Pons (tissue), 1 donor: ENCODE measurements around the gene CEP126.

ENCODE experiments used
- DNase-seq: peaks from one replicate; pipeline ENCODE4 v3.0.0-alpha.2; 2016; ENCODE audit warnings: low spot score

CEP126 gene, protein sequence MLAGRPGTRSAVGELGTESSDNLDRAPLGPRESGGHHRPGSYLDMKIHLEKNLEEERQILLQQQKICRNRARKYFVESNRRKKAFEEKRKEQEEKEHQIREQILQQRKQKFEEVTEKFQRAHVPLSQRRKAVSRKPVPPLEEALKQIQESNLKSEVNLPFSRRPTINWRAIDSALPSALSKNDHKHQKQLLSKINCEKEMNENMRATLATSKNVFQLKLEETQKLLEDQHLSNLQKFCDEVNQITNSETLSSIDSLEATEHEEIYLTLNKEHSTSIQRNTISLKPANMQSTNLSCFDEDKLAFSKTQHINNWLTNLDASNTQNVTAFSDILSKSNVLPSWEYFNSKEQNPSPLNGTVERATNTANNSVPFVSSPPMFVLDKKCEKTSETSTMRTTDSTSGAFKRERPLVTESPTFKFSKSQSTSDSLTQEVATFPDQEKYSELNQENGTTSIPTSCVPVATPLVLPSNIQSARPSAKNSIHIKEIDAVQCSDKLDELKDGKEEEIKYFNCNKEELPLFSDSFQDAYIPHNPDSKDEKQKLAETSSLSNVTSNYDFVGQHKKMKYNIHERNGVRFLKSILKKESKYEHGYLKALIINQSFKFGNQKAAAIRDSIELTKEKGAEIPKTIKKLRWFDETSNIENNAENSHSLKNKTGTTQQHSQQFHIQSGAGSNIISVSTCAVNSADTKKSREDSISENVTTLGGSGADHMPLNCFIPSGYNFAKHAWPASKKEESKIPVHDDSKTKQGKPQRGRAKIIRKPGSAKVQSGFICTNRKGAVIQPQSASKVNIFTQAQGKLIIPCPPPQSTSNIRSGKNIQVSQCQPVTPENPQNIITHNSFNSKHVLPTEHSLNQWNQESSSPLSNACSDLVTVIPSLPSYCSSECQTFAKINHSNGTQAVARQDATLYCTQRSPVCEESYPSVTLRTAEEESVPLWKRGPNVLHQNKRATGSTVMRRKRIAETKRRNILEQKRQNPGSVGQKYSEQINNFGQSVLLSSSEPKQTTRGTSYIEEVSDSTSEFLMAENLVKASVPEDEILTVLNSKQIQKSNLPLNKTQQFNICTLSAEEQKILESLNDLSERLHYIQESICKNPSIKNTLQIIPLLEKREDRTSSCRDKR

DNA sequence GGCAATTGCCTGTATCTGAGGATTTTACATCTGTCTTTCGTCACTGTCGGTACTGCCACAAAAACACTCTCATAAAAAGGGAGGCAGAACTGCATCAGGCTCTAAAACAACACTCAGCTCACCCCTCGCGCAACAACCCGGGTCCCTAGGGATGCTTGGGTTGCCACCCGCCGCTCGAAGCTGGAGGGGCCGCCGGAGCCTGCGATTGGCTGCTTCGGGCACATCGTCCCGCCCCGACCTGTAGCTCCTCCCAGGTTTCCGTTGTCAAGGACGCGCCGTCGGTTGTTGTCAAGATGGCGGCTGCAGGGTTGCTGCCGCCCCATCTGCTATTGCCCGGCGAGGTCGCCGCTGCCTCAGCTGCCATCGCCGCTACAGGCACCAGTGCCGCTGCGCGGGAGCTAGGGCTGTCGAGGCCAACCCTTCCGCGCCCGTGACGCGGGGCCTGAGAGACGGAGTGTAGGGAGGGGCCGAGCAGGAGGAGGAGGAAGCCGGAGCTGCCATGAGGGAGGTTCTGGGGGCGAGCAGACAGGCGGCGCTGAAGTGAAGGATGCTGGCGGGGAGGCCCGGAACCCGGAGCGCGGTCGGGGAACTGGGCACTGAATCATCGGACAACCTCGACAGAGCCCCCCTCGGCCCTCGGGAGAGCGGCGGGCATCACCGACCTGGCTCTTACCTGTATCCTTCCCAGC, at the start of gene CEP126:
Gene CEP126, plus strand, starts transcription at position 273 of the 689 bp plus-strand sequence. Its CDS starts 275 bp downstream, at position 548.
- peak; percentile 93 for DNase-seq

DNA sequence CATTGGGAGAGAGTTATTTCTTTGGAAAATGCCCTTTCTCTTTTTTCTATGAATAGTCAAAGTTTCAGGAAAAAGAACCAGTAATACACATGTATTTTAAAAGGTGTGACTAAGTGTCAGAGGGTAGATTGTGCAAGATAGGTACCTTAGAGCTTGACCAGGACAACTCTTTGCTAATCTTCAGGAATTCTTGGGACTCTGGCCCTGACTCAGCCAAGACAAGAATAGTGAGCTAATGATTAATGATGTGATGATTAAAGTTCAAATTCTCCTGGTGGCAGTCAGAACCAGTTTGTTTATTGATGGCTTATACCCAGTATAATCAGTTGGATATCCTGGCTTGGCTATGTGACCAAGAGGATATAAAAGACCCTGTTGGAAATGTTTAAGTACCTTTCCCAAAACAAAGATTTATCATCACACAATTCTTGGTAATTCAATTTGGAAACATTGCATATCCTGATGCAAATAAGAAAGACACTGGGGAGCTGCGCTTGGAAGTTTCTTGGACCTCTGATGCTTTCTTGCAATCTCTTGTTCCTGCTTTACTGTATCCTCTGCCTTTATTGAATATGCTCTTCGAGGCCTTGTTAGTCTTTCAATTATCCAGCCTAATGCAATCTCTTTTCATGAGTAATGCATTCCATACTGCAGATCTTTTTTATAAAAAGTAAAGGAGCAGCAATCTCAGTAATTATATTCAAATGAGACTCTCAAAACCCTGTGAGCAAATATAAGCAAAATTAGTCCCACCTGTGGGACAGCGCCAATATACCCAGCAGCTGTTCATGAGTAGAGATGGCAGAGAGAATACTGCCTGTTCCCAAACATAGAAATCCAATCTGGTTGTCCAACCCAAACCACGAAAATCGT, 48.0 kb upstream of the CEP126 start:
- DNase-seq = no peak

DNA sequence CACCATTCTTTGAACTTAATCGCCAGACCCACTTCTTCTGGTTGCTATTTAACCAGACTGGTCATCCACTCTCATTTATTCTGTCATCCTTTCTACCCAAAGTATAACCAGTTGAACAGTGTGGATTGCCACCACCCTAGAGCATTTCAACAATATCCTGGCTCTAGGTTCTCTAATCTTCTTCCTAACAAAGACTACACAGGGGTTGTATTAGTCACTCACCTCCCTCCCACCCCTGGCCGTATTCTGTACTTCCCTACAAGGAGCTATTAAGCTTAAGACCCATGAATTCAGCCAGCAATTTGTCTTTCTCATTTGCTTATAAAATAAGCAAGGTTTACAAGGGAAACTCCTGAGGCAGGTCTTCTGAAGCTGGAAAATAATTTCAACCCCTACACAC, 46.9 kb upstream of the CEP126 start:
- DNase-seq = no peak

DNA sequence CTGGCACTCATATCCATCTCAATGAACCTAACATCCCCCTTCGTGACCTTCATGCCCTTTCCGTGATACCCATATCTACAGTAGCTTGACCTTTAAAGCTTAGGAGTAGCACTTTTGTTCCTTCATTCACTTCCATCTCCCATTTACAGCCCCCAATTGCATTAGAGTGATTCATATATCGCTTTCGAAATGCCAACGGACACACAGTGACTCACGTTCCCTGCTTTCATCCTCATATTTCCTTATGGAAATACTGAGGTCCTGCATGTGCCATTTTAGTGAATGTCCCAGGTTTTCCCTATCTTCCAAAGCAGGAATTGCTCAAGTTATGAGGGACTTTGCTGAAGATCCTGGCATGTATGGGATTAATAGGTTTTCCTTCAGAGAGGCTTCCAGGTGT, 44.3 kb upstream of the CEP126 start:
- DNase-seq = no peak

DNA sequence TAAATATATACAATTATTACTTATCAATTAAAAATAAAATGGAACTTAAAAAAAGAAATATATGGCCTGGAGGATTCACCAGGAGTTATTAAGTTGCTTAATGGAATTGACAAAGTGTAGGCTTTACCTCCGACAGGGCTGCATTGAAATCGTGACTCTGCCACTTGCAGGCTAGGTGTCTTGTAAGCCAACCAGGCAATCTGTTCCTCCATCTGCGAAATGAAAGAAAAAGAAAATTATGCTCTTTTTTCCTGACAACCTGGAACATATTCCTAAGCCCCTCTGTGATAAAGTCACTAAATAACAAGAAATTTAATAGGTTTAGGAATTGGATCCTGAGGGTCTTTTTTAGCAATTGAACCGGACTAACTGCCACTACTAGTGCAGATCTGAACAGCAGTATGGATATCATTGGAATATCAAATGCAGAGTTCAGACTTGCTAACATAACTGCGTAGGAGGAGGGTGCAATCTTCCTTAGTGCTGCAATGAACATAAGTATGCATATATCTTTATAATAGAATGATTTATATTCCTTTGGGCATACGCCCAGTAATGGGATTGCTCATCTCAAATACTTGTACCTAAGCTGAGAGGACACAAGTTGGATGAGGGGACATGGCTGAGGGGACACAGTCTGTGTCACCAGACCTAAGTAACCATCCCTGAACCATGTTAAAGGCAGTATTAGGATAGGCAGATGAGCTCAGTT, 42.5 kb upstream of the CEP126 start:
- DNase-seq = no peak

DNA sequence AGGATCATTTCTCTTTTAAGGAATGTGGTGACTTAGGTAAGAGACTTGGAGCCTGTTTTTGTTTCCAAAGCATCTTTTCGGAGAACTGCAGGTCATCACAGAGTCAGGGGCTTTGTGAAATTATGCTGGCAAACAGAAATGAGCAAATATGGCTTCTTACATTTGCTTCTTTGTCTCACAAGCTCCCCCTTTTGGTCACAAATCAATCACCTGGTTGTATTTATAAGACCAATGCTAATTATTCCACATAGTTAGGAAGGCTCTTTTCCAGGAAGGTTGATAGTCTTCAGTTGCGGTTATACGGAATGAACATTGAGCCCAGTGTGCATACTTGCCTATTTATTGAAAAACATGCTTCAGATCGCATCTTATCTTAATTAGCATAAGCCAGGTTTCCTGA, 34.6 kb upstream of the CEP126 start:
- DNase-seq = no peak

DNA sequence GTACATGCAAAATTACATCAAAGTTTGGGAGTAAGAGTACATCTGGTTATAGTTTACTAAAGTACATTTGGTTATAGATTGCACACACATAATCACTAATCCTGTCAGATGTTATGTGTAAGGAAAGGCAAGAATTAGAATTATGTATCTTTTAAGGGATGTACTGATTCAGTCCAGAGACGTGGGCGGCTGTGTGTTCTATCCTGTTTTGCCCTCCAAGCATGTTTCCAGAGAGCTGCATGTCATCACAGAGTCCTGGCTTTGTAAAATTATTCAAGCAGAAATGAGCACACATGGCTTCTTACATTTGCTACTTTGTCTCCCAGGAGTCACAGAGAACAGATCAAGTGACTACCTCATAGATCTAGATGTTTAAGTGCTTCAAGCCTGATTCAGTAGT, 33.2 kb upstream of the CEP126 start:
- DNase-seq = no peak

DNA sequence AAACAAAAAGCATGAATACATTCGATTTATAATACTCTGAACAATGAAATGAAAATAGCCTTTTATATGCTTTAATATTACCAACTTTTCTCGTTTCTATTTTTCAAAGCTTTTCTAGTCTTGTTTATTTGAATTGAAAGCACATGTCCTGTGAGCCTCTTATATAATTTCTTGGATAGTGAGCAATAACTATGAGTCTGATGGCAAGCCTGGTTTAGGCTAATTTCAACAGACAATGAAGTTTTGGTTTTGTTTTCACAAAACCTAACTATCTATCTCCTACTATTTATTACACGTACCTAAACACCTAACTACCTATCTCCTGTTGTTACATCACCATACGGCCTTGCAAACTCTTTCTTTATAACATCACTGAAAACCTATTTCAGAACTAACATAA, 29.2 kb upstream of the CEP126 start:
- DNase-seq = no peak

DNA sequence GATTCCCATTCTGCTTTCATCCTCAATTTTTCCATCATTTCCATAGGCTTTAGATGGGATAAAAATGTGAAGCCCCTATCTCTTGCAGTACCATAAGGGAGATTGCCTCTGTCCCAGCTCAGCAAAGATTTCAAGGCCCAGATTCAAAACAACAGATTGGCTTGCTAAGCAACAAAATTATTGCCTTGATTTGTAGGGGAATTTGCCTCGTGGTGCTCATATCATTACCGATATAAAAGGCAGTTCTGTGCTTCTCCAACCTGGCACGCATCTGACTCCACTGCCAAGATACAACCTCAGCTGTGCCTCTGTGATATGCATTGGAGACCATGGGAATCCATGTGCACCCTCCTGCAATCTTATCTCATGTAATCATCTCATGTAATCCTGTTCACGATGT, 25.0 kb upstream of the CEP126 start:
- DNase-seq = no peak

DNA sequence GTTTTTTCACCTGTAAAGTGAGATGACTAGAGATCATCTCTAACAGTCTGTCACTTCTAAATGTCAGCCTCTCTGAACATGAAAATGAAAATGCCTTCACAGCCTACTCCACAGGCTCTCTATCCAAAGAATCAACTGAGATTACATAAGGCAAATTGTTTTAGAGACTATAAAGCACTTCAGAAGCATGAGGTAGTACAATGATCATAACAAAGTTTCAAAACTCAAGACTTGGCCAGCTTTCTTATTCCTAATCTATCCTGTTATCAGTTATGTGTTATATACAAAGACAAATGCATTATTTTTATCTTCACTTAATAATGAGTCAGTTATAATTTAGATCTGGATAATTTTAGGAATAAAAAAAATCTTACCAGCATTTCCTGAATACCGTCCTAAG, 20.3 kb upstream of the CEP126 start:
- no peak for DNase-seq

DNA sequence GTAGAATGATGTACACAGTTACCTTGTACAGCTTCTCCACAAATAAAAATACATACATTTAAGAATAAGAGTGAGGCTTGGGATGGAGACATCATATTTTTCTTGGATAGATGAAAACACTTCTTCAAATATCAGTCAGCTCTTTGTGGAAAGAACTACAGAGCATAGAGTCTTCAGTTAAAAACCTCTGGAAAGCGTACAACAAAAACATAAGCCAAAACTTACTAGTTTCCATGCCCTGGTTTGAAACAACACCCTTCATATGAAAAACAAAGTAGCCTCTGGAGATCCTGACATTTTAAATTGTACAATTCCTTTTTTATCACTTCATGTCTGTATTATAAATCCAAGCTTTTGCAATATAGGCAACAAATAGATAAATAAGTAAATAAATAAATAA, 7.0 kb upstream of the CEP126 start:
- DNase-seq = no peak

DNA sequence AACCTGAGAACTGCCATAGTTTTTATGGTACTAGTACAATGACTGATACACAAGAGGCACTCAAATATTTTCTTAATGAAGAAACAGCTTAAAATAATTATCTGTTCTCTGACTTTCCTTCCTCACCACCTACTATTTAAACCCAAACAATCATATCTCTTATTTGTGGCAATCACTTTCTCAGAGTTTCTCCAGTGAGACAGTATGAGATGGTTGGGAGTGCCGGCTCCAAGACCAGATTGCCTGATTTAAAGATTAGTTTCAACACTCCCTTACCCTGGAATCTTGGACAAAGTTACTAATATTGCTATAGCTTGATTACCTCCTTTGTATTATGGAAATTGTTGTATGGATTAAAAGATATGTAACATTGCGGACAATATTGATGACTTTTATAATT, 5.7 kb upstream of the CEP126 start:
- DNase-seq = no peak

DNA sequence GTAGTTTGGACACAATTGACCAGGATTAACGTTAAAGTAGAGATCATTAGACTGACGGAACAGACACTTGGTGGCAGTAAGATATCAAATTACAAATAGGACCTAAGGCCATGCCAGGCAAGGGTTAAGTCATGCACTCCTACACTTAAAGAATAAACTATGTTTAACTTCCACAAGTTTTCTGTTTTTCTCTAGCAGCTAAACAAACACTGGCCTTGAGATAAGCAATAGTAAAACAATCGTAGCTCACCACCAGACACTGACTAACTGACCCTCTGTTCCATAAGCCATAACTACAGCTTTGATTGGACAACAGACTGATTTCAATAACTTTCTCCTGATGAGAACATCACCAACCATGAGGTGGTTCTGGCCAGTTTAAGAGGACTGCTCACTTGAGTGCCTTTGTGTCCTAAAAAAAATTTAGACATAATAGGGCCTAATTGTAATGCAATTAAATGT, 2.0 kb upstream of the CEP126 start:
- DNase-seq = no peak

DNA sequence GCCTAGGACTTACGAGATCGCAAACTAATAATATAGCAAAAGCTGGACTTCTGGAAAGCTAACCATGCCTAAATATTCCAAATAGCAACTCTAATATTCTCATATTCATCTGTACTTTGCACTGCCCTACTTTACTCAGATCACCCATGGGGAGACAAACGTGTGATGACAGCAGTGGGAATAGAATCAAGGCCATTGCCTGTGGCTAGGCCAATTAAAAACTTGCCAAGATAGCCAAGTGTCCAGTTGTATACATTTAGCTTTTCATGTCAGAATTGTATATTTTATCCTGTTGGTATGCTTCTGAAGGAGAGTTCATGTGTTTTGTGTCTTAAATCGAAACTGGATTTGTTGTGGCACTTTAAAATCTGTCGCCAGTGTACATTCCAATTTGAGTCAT, 1.2 kb upstream of the CEP126 start:
- DNase-seq = no peak

DNA sequence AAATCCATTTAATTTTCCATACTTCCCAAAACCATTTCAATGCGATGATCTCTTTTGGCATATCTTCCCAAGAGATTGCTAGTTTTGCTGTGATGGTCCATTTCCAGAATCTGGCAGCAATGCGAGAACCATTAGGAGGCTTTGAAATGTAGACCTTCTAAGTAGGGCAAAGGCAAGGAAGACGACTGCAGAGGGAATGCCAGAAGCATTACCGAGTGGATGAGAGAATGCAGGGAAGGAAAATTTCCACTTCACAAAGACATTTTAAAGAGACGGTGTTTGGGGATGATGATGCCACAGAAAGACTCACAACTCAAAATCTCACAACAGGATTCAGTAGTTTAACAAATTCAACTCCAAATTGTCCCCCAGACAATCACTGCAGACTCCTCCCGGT, 471 bp upstream of the CEP126 start:
- no peak for DNase-seq

DNA sequence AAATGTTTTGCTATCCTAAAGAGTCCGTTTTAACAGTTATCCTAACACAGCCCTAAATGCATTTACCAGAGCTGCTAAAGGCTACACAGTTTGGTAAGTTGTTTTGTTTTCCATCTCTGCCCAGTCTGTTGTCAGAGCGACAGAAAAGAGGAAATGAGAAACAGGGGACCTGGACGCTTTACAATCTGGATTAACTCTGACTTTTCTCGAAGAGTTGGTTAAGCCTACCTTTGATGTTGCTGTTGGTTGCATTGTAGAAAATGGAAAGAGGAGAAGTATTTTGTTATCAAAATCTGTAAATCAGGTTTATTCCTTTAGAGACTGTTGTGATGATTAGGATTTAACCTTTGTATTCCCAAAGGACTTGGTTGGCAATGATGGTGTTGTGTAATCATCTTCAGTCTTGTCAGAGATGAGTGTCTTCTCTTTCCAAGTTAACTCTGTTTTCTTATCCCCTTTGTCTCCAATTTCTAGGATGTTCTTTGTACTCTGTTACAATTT, 1.0 kb downstream of the CEP126 start:
- DNase-seq = peak; percentile 72

DNA sequence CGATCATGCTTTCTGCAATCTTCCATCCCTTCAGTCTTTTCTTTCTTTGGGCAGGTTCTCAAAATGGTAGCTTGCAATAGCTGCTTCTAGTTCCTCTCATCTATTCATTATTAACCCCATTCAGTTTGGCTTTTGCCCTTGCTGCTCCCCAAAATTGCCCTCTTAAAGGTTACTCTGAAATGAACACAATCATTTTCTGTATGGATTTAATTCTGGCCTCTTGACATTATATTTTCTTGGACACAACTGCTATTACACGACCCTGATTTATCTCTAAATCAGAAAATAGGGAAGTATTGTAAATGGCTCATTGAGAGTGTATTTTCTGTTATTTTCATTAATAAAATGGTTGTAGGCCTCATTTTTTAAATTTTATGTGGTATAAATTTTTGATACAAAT, 1.6 kb downstream of the CEP126 start, which contains the start of gene ANGPTL5:
Gene ANGPTL5, minus strand, starts transcription at position 101 of the 400 bp plus-strand sequence. CDS start 8,613 bp downstream, outside the sequence.
- no peak for DNase-seq

DNA sequence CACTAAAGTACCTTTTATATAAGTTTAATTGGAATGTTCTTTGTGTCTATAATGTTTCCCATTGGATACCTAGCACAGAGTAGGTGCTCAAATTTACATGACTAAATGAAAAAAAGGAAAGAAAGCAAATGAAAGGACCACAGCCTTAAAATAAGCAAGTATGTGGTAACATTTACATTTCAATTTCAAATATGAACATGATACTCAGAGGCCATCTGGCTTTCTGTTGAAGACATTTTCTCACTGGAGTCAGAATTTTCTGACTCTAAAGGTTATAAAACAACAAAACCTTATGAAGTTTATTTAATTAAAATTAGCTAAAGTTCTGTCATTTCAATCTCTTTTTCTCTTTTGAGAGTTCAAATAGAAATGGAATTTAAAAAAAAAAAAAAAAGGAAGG, 2.4 kb downstream of the CEP126 start:
- no peak for DNase-seq

DNA sequence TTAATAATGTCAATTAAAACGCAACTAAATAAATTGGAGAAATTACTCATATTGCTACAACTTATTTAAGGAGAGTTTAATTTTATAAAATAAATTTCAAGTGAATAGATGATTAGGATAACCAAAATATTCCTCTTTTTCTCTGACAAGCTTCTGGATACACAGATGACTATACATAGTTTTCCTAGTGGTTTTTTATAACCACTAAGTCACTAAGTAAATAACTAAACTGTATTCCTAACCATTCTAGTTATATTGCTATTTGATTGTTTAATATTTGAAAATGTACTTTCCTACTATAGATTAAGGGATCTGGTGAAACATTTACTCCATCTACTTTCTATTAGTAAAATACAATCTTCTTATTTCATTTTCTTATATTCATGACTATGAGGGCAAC, 6.2 kb downstream of the CEP126 start:
- DNase-seq = no peak

DNA sequence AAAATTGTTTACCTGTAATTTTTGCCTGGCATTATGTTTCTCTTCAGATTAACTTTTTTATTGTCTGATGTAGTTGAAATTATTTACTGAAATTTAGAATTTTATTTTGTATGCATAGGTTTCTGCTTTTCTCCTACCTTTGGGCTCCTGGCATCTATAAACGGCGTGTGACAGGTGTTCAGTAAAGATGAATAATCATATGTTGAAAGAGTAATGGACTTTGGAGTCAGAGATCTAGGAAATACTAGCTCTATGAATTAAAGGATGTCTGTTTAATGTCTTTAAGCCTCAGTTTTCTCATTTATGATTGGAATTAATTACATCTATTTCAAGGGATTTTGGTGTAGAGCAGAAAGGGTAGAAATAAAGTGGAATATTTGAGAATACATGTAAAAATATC, 8.7 kb downstream of the CEP126 start:
- DNase-seq = no peak
